GM12878 (cell line): ENCODE measurements around the gene CA5A. TPM values are rescaled to one million over a fixed set of nuclear protein-coding genes. Genes with fewer than 3 reads are reported as not detected.
A peak's percentile ranks its signal among the peaks of the same experiment; 100 is the strongest.

Experiments used
- CHD2 ChIP-seq: IDR thresholded peaks from 2 replicates; pipeline ENCODE4 v1.6.1; 2011; ENCODE audit warnings: low read depth, low read length, improper control_type of control experiment, borderline replicate concordance
- DPF2 ChIP-seq: fragments of 450-650 bp; IDR thresholded peaks from 2 replicates; pipeline ENCODE4 v1.6.1; 2017; ENCODE audit warnings: mild to moderate bottlenecking
- JUNB ChIP-seq: IDR thresholded peaks from 2 replicates; pipeline ENCODE4 v1.6.1; 2016; ENCODE audit warnings: antibody characterized with exemption, mild to moderate bottlenecking
- MEF2B ChIP-seq: fragments of 450-650 bp; IDR thresholded peaks from 2 replicates; pipeline ENCODE4 v1.6.1; 2018; ENCODE audit warnings: mild to moderate bottlenecking, moderate library complexity; ENCODE audit not compliant: partially characterized antibody, poor library complexity, severe bottlenecking
- NFYA ChIP-seq: IDR thresholded peaks from 2 replicates; pipeline ENCODE4 v1.6.1; 2011; ENCODE audit warnings: low read depth, mild to moderate bottlenecking, low read length, improper control_type of control experiment, borderline replicate concordance
- POLR2AphosphoS5 ChIP-seq: IDR thresholded peaks from 2 replicates; pipeline ENCODE4 v1.6.1; 2011; ENCODE audit warnings: mild to moderate bottlenecking, low read length, inconsistent platforms
- POU2F2 ChIP-seq: IDR thresholded peaks from 3 replicates; pipeline ENCODE4 v1.6.1; 2011; ENCODE audit warnings: low read depth, mild to moderate bottlenecking, low read length, borderline replicate concordance
- RAD51 ChIP-seq: fragments of 450-650 bp; IDR thresholded peaks from 2 replicates; pipeline ENCODE4 v1.6.1; 2016; ENCODE audit warnings: moderate library complexity, mild to moderate bottlenecking, inconsistent platforms
- REST ChIP-seq: IDR thresholded peaks from 2 replicates; pipeline ENCODE4 v1.6.1; 2012; ENCODE audit warnings: mild to moderate bottlenecking, low read depth, low read length
- RFX5 ChIP-seq: IDR thresholded peaks from 2 replicates; pipeline ENCODE4 v1.6.1; 2011; ENCODE audit warnings: low read depth, low read length, improper control_type of control experiment
- STAT1 ChIP-seq: fragments of 450-650 bp; conservative IDR thresholded peaks from 2 replicates; pipeline ENCODE4 v1.6.1; 2014; ENCODE audit warnings: antibody characterized with exemption, mild to moderate bottlenecking
- ZBTB4 ChIP-seq: fragments of 450-650 bp; formaldehyde crosslinking; IDR thresholded peaks from 2 replicates; pipeline ENCODE4 v1.4.0; 2022; ENCODE audit warnings: mild to moderate bottlenecking, moderate library complexity
- ZBTB40 ChIP-seq: fragments of 450-650 bp; IDR thresholded peaks from 2 replicates; pipeline ENCODE4 v1.6.1; 2016; ENCODE audit warnings: mild to moderate bottlenecking, moderate library complexity, borderline replicate concordance
- polyA plus RNA-seq, 11 experiments: library from polyadenylated mRNA; depleted of rRNA in 4 of 11; unstranded in 6 of 11; stranded (reverse) in 5 of 11; fragments of >200 nt; fragmentation: Nextera tagmentation in 4 of 11; fragmentation: Illumina TruSeq in 1 of 11; extraction: Ambion mirVana in 4 of 11; extraction: Trizol in 1 of 11; gene quantifications; 1 replicate in 1 of 11; 2 replicates in 10 of 11; pipeline versions ENCODE4 v1.2.1 to v1.2.3, GENCODE V29; 2011 to 2016; ENCODE audit warnings: inconsistent platforms in 2 of 11, missing spikeins in 2 of 11, low read depth in 1 of 11
- total RNA-seq, 4 experiments: library from RNA; depleted of rRNA in 3 of 4; stranded (reverse); fragments of >200 nt in 3 of 4; fragmentation: Illumina TruSeq in 1 of 4; extraction: Trizol in 1 of 4; gene quantifications; 2 replicates each; pipeline versions ENCODE4 v1.2.1 to v1.2.3, GENCODE V29; 2013 to 2021
- TF ChIP-seq, protein P1 (sequence below): fragments of 450-650 bp; formaldehyde crosslinking; IDR thresholded peaks from 2 replicates; pipeline ENCODE4 v1.5.0; 2022; ENCODE audit warnings: mild to moderate bottlenecking, missing genetic modification characterization

CA5A gene
- total and polyA plus RNA-seq, 10 of the 15 experiments (the other 5 are each of a cell fraction or from before 2014, with no cell fraction given): not detected

DNA sequence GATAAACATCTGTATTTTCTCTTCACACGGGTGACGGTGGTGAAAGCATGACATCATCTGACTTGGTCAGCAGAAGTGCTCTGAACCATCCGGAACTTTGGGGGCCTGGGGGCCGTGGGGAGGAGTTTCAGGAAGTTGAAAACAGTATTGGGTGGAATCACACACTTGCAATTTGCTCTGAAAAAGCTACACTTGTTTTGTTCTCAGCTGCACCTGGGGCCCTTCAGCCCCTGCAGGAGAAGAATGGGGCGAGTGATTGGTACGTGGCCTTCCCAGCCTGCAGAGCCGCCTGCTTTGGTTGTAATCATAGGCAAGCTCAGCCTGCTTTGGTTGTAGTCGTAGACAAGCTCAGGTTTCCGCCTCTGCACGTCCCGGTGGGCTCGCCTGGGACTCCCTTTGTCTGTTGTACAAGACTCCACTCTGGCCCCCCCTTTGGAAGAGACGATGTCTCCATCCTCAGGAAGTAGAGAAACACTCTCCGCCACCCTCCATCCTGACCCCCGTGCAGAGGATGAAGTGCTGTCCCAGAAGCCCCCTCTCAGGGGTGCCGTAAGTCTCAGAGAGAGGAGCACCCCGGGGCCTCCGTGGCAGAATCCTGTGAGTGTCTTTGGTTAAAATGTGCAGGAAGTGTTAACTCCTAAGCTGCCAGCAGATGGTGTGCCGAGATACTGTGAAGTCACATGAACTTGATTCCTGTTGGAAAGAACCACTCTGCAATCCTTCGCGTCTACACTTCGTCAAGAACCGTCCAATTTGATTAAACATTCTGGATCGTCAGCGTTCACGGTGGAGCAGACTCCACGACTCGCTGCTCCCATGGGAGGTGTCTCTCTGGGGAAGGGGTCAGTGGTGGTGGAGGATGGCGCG, 20.3 kb upstream of the CA5A start (continued):
- TF ChIP-seq, protein P1, sequence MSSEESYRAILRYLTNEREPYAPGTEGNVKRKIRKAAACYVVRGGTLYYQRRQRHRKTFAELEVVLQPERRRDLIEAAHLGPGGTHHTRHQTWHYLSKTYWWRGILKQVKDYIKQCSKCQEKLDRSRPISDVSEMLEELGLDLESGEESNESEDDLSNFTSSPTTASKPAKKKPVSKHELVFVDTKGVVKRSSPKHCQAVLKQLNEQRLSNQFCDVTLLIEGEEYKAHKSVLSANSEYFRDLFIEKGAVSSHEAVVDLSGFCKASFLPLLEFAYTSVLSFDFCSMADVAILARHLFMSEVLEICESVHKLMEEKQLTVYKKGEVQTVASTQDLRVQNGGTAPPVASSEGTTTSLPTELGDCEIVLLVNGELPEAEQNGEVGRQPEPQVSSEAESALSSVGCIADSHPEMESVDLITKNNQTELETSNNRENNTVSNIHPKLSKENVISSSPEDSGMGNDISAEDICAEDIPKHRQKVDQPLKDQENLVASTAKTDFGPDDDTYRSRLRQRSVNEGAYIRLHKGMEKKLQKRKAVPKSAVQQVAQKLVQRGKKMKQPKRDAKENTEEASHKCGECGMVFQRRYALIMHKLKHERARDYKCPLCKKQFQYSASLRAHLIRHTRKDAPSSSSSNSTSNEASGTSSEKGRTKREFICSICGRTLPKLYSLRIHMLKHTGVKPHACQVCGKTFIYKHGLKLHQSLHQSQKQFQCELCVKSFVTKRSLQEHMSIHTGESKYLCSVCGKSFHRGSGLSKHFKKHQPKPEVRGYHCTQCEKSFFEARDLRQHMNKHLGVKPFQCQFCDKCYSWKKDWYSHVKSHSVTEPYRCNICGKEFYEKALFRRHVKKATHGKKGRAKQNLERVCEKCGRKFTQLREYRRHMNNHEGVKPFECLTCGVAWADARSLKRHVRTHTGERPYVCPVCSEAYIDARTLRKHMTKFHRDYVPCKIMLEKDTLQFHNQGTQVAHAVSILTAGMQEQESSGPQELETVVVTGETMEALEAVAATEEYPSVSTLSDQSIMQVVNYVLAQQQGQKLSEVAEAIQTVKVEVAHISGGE (CRISPR knock-in tag): no peak
- peak; percentile 52; the same call in 1 of the 2 replicates for TF ChIP-seq JUNB
- TF ChIP-seq POLR2AphosphoS5: peak; percentile 48
- TF ChIP-seq NFYA: no peak
- TF ChIP-seq ZBTB4 (CRISPR knock-in tag): no peak
- TF ChIP-seq CHD2: no peak
- TF ChIP-seq ZBTB40: peak; percentile 22; the same call in 1 of the 2 replicates
- TF ChIP-seq REST: no peak
- no peak for TF ChIP-seq RFX5
- TF ChIP-seq POU2F2: no peak
- TF ChIP-seq STAT1: no peak
- TF ChIP-seq MEF2B: no peak
- peak; percentile 16; the same call in 1 of the 2 replicates for TF ChIP-seq DPF2
- no peak for TF ChIP-seq RAD51
